ENCODE results near the gene PARVB. TPM values are rescaled to one million over a fixed set of nuclear protein-coding genes. Genes with fewer than 3 reads are reported as not detected.
A peak's percentile ranks its signal among the peaks of the same experiment; 100 is the strongest.

PARVB gene
- total and polyA plus RNA-seq, 9 of the 15 experiments (the other 6 are each of a cell fraction or from before 2014, with no cell fraction given) = 1.1 to 59.2 (median 29.2) TPM

GRCh38 chr22:44128958-44129618 is 105.0 kb downstream of the PARVB start (continued):
- TF ChIP-seq, protein P1, sequence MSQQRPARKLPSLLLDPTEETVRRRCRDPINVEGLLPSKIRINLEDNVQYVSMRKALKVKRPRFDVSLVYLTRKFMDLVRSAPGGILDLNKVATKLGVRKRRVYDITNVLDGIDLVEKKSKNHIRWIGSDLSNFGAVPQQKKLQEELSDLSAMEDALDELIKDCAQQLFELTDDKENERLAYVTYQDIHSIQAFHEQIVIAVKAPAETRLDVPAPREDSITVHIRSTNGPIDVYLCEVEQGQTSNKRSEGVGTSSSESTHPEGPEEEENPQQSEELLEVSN (IDR thresholded peaks at IDR 0.05; ENCODE audit: borderline replicate concordance in 1 of 2, extremely low read depth in 1 of 2, insufficient read depth in 1 of 2, insufficient read length in 1 of 2, low read depth in 1 of 2, low read length in 1 of 2, poor library complexity in 1 of 2, severe bottlenecking in 1 of 2) = no peak
- no peak for TF ChIP-seq ZNF174 (CRISPR knock-in tag; IDR thresholded peaks at IDR 0.05)
- TF ChIP-seq ZNF668 (CRISPR knock-in tag; IDR thresholded peaks at IDR 0.05) = no peak
- no peak for TF ChIP-seq SIX5 (IDR thresholded peaks at IDR 0.05; ENCODE audit: borderline replicate concordance in 1 of 2, insufficient read depth in 1 of 2, low read depth in 1 of 2, low read length in 2 of 2)
- TF ChIP-seq E2F3 (CRISPR knock-in tag; IDR thresholded peaks at IDR 0.05) = no peak
- TF ChIP-seq HMG20B (CRISPR knock-in tag; IDR thresholded peaks at IDR 0.05) = no peak
- no peak for TF ChIP-seq RBFOX2 (IDR thresholded peaks at IDR 0.05; ENCODE audit: low read depth, low read length)
- no peak for TF ChIP-seq FOS (IDR thresholded peaks at IDR 0.05; ENCODE audit: extremely low read depth, insufficient read length)
- no peak for TF ChIP-seq SIRT6 (IDR thresholded peaks at IDR 0.05; ENCODE audit: low read depth, low read length)

DNA sequence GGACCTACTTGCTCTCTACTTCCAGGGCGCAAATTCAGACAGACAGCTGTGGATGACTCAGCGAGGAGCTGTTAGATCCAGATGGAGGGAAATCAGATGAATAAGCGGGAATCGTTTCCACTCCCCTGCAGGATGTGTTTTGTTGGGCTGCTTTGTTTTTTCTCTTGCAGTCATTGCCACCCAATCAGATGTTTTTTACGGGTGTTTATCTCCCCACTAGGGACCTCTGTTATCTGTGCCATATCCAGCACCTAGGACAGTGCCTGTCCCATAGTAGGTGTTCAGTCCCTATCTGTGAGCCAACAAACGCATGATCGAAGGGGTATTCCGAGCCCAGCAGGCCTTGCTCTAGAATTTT is 105.5 kb downstream of the PARVB start:
- Histone ChIP-seq H2AFZ (ENCODE audit: low read depth, low read length) (no peak overlapping the region), H3K27me3 (ENCODE audit: control insufficient read depth in 2 of 2, insufficient read depth in 2 of 2, low read length in 2 of 2) (no peaks in the 10 kb centered on the region), H3K9me3 (replicated peaks; ENCODE audit: control insufficient read depth, insufficient read depth, low read depth, low read length) (0 out of 2 replicates have a peak, but pooled peaks cover 2% of the 10 kb centered on the region), H3K4me1 (replicated peaks in 1 of 2; ENCODE audit: control insufficient read depth in 2 of 2, insufficient read depth in 2 of 2, low read length in 2 of 2) (peaks cover 0 to 5% of the 10 kb centered on the region in 2 experiments; a peak in 4 of 5 replicates), H3K9ac (ENCODE audit: insufficient read depth in 1 of 2, low read depth in 2 of 2, low read length in 2 of 2) (no peak overlapping the region), H4K20me1 (replicated peaks; ENCODE audit: control insufficient read depth, insufficient read depth, low read length) (0 out of 2 replicates have a peak, but pooled peaks cover 5% of the 10 kb centered on the region), H3K36me3 (ENCODE audit: control insufficient read depth, insufficient read depth, low read length) (0 out of 3 replicates have a peak, but pooled peaks cover 10% of the 10 kb centered on the region), H3K4me2 (ENCODE audit: insufficient read depth, low read length) (no peak overlapping the region), H3K4me3 (no peak overlapping the region), H3K79me2 (ENCODE audit: control insufficient read depth, insufficient read depth, low read length) (no peaks in the 10 kb centered on the region), H3K27ac (ENCODE audit: extremely low read depth, low read depth, low read length) (no peak overlapping the region), H3K9me1 (ENCODE audit: control insufficient read depth, insufficient read depth, low read length) (no peaks in the 10 kb centered on the region)
- FAIRE-seq (no peak), DNase-seq (ENCODE audit: extremely low read depth in 1 of 4, low spot score in 3 of 4) (peak; percentile 11 to 25 (median 15)), ATAC-seq (no peak)
- in situ Hi-C loops (cut with MboI) = no loop called here
- intact Hi-C loops (cut with micrococcal nuclease) = no loop called here
- ChIA-PET CTCF (ENCODE audit: low intra/inter-chr PET ratio) (no interaction called here), POLR2A (no interaction called here)
- 21% methylated on average over 8 of the region's 8 CpGs for WGBS (ENCODE audit: insufficient coverage, low coverage, missing lambda C conversion rate)
- no TSS peak for BruUV-seq (replicated peaks)
- TF ChIP-seq SMARCB1 (IDR thresholded peaks at IDR 0.05; ENCODE audit: insufficient read length, low read depth) = no peak
- no peak for TF ChIP-seq RFX1 (IDR thresholded peaks at IDR 0.05)
- TF ChIP-seq SNRNP70 (optimal IDR thresholded peaks at IDR 0.05; ENCODE audit: low read depth, low read length) = no peak
- no peak for TF ChIP-seq ARID4B (CRISPR knock-in tag; IDR thresholded peaks at IDR 0.05)
